Esophagus muscularis mucosa (tissue), 3 donors: Measurements from ENCODE around the gene PLA1A.

ENCODE experiments used
- POLR2A ChIP-seq: fragments of 450-650 bp; IDR thresholded peaks from one replicate; pipeline ENCODE4 v1.6.1; 2017; ENCODE audit warnings: antibody characterized with exemption, moderate library complexity, mild to moderate bottlenecking, low read depth
- POLR2AphosphoS5 ChIP-seq, 2 donors: sonication (generic); formaldehyde crosslinking; IDR thresholded peaks; one replicate each; pipeline ENCODE4 v1.6.1; 2017; ENCODE audit warnings: antibody characterized with exemption in 2 of 2
- TF ChIP-seq, protein P1 (sequence below), 3 experiments: fragments of 200-600 bp in 2 of 3; fragments of 450-650 bp in 1 of 3; sonication (generic) in 2 of 3; IDR thresholded peaks; one replicate each; pipeline ENCODE4 v1.5.1; 2017 to 2019; ENCODE audit warnings: antibody characterized with exemption in 3 of 3, mild to moderate bottlenecking in 2 of 3, moderate library complexity in 1 of 3

DNA sequence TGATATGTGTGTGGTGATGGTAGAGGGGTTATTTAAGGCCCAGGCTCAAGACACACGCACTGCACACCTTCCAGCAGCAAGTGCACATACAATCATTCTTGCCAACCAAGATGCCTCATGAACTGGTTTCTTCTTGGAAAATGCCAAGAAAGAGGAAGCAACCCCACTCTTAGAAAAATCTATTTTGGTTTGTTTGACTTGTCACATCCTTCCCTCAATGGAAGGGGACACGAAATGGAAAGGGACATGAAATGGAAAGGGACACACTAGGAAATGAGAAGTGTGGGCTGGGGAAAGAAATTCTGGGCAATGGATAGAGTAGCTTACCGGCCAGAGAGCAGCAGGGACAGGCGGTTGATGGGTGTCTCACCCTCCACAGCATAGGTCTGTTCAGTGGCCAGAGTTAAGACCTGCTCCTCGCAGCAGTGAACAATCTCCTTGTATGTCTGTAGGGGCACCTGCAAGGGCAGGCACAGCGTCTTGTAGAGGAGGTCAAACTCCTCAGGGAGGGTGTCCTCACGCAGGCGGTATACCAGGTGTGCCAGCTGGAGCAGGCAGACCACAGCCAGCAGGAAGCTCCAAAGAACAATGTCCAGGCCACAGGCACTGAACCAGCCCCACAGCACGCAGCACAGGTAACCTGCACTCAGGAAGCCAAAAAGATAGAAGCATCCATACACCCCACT is 62.1 kb downstream of the PLA1A start:
- TF ChIP-seq POLR2A: no peak
- TF ChIP-seq, protein P1, sequence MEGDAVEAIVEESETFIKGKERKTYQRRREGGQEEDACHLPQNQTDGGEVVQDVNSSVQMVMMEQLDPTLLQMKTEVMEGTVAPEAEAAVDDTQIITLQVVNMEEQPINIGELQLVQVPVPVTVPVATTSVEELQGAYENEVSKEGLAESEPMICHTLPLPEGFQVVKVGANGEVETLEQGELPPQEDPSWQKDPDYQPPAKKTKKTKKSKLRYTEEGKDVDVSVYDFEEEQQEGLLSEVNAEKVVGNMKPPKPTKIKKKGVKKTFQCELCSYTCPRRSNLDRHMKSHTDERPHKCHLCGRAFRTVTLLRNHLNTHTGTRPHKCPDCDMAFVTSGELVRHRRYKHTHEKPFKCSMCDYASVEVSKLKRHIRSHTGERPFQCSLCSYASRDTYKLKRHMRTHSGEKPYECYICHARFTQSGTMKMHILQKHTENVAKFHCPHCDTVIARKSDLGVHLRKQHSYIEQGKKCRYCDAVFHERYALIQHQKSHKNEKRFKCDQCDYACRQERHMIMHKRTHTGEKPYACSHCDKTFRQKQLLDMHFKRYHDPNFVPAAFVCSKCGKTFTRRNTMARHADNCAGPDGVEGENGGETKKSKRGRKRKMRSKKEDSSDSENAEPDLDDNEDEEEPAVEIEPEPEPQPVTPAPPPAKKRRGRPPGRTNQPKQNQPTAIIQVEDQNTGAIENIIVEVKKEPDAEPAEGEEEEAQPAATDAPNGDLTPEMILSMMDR (IDR thresholded peaks at IDR 0.05): no peak
- no peak for TF ChIP-seq POLR2AphosphoS5 (IDR thresholded peaks at IDR 0.05)
